Midbrain (tissue), 1 donor: ENCODE data around the gene CAMTA1.
"Not testable (repeated sequence)": the region's sequence is repeated elsewhere in the genome, so short reads cannot be mapped to it uniquely, and the experiment has no call there.

Experiments
- DNase-seq: peaks from one replicate; lab custom pipeline; 2025; lab: John Stamatoyannopoulos, UW

CAMTA1 gene

DNA sequence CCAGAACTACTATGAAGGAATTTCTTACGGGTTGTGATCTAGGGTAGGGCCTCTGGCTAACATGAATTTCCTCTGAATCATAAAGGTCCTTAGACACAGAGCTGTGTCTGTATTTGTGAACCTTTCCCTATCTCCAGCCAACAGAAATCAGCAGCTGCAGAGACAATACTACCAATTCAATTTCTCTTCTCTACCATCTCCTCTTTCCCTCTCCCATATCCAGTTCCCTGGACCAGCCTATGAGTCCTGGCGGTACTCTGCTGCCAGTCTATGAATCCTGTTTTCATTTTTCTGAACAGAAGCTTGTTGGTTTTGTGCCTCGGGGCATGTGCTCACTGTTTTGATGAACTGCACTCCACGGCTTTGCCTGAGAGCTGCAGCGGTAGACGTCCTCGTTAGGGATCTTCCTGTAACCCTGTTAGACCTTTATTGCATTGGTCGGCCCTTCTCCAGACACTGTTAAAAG, 527.9 kb downstream of the CAMTA1 start:
- no peak for DNase-seq

DNA sequence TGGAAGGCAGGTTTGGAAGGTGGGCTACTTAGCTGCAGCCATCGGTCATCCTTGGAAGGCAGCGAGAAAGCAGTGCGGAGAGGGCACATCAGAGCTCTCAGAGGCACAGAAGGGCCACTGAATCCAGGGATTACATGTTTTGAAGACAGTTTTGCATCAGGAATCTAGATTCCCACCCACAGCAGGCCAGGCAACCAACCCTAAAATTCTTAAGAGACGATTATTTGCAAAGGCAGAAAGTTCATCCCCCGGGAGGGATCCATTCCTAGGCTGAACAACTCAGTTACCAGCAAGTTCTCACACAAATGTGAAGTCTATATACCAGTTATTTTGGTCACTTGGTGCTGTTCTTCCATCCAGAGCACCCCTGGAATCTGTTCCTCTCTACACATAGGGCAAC, 528.6 kb downstream of the CAMTA1 start:
- no peak for DNase-seq

DNA sequence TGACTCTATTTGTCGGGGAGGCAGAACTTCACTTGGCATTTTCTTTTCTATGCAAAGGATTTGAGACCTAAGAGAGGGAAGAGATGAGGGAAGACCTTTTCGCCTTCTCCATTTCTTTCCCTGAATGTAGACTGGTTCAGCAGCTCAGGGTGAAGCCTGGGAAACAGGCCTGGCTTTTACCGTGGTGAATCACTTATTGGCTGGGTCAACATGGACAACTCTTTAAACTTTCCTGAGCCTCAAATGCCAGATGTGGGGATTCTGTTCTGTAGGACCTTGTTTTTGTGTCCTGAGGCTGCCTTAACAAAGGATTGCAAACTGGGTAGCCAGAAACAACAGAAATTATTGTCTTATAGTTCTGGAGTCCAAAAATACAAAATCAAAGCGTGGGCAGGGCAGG, 530.1 kb downstream of the CAMTA1 start:
- no peak for DNase-seq

DNA sequence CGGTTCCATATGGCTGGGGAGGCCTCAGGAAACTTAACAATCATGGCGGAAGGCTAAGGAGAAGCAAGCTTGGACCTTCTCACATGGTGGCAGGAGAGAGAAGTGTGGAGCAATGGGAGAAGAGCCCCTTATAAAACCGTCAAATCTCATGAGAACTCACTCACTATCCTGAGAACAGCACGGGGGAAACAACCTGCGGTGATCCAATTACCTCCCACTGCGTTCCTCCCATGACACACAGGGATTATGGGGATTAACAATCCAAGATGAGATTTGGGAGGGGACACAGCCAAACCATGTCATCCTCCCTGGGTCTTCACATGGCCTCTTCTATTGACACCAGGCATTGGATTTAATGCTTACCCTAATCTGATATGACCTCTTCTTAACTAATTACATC, 530.7 kb downstream of the CAMTA1 start:
- no peak for DNase-seq

DNA sequence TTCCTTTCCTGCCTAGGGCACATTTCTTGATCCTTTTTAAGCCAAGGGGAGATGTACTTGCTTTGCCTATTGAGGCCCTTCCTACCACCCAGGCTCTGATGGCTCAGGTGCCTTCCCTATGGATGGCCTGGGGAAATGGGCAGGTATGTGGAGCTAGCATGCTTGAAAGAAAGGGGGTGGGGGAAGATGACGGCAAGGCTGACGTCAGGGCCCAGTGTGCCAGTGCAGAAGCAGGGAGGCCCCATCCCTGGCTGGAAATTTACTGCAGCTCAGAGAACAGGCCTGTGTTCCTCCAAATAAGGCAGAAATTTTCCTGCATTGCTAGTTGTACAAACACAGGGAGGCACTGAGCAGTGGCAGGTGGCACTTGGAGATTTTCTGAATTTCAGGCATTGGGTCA, 532.6 kb downstream of the CAMTA1 start:
- no peak for DNase-seq

DNA sequence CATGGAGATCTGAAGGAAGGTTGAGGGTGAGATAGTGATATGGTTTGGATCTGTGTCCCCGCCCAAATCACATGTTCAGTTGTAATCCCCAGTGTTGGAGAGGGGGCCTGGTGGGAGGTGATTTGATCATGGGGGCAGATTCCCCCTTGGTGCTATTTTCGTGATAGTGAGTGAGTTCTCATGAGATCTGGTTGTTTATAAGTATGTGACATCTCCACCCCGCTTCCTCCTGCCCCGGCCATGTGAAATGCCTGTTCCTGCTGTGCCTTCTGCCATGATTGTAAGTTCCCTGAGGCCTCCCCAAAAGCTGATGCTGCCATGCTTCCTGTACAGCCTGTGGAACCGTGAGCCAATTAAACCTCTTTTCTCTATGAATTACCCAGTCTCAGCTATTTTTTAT, 533.9 kb downstream of the CAMTA1 start:
- no peak for DNase-seq

DNA sequence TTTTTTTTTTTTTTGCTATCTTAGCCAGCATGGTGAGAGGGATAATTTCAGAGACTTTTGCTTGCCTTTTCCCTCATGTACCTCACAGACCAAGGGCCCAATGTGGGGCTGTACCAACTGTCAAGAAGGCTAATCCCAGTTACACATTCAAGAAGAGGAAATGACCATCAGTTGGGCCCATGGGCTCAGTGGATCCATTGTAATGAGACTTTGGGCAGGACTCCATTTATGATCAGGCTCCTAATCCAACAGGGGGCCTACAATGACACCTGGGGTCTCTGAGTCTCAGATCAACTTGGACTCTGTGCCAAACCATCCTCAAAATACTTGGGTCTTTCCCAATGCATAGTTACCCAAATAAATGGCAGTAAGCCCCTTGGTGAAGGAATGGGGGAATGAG, 535.4 kb downstream of the CAMTA1 start:
- DNase-seq, result no peak

DNA sequence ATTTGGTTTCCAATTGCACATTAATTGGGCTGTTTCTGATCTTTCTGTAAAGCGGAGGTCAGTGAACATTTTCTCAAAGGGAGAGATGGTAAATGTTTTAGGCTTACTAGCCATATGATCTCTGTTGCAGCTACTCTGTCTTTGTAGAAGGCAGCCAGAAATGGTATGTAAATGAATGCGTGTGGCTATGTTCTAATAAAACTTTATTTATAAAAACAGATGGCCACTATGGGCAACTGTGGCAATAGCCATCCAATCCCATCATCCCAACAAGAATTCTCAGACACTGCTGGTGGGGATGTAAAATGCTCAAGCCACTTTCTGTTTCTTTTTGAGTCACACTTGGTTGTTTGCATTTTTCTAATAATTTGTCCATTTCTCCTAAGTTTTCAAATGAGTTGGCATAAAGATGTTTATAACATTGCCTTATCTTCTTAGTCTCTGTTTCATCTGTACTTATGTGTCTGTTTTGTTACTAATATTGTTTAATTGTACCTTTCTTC, 537.1 kb downstream of the CAMTA1 start:
- DNase-seq, result no peak

DNA sequence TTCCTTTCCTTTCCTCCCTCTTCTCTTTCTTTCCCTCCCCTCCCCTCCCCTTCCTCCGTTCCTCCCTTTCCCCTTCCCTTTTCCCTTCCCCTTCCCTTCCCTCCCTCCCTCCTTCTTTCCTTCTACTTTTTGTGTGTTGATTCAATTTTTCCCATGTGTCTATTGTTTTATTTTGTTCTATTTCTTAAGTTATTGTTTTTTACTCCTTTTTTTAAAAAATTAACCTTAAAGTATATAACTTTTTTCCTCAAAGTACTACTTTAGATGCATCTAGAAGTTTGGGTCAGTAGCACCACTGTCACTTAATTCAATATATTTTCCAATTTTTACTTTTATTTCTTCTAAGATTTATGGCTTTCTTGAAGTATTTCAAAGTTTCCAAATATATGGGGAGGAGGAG, 537.7 kb downstream of the CAMTA1 start:
- DNase-seq, result no peak

DNA sequence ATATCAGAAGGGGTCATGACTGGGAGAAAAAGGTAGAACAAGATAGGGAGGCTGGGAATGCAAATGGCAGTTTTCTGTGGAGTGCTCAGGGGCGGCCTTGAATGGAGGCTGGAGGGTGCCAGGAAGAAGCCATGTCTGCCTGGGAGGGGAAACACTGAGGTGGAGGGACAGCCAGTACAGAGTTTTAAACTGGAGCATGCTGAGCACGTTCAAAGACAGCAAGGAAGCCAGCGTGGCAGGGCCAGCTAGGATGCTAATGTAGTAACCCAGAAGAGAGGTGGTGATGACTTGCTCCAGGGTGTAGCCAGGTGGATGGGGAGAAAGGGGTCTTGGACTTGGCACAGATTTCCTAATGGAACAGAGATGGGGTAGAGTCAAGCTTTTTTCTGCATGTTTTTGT, 540.0 kb downstream of the CAMTA1 start:
- no peak for DNase-seq

DNA sequence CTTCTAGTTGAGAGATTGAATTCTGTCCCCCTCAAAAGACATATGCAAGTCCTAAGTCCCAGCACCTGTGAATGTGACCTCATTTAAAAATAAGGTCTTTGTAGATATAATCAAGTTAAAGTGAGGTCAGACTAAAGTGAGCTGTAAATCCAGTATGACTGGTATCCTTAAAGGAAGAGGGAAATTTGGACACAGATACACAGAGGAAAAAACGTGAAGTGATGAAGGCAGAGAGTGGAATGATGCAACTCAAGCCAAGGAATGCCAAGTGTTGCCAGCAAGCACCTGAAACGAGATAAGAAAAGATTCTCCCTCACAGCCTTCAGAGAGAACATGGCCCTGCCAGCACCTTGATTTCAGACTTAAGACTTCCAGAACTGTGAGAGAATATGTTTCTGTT, 541.1 kb downstream of the CAMTA1 start:
- DNase-seq, result no peak

DNA sequence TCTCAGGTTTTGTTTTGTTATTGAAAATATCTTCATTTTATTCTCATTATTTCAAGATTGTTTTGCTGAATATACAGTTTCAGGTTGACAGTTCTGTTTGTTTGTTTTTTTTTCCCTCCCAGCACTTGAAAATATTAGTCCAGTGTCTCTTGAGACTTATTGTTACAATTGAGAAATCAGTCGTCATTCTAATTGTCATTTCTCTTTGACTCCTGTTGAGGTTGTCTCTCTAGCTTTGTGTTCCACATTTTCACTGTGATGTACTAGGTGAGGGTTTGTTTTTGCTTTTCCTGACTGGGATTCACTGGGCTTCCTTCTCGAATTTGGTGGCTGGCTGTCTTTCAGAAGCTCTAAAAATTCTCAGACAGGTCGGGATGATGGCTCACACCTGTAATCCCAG, 542.6 kb downstream of the CAMTA1 start:
- no peak for DNase-seq

DNA sequence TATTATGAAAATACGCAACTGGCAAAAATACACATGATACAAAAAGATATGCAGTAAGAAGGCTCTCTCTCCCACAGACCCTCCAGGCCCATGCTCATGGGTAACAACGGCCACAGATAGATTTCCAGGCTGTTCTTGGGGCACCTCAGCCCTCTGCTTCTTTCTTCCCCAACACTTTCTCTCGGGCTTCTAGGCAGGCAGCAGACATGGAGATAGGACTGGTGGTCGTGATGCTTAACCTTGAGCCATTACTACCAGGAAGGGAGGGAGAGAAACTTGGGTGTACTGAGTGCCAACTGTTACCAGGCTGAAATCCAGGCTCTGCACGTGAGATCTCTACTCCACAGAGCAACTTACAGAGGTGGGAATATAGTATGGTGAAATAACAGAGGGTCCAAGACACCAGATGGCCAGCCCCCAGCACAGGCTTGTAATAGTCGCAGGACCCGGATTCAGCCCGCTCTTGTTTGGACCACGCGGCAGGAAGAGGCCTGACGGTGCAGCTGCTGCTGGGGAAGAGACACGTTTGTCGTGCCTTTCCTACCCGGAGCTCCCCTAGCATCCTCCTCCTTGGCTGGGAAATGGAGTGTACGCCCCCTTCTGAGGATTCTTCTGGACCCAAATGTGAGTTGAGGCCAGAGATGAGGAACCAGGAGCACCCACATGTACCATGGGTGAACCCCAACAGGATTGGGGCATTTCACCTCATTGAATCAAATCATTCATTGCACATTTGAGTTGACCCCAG, 544.8 kb downstream of the CAMTA1 start:
- no peak for DNase-seq

DNA sequence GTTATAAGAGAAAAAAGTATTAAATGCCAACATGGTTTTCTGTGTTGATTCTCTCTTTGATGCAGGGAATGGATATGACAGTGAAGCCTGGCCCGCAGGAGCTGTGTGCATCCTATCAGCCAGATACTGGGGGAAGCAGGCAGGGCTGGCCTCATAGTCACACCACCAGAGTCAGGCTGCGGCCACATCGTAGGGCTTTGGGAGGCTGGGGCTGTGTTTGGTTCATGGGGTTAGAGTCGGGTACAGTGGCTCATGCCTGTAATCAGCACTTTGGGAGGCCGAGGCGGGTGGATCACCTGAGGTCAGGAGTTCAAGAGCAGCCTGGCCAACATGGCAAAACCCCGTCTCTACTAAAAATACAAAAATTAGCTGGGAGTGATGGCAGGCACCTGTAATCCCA, 545.5 kb downstream of the CAMTA1 start:
- not testable (repeated sequence) for DNase-seq

DNA sequence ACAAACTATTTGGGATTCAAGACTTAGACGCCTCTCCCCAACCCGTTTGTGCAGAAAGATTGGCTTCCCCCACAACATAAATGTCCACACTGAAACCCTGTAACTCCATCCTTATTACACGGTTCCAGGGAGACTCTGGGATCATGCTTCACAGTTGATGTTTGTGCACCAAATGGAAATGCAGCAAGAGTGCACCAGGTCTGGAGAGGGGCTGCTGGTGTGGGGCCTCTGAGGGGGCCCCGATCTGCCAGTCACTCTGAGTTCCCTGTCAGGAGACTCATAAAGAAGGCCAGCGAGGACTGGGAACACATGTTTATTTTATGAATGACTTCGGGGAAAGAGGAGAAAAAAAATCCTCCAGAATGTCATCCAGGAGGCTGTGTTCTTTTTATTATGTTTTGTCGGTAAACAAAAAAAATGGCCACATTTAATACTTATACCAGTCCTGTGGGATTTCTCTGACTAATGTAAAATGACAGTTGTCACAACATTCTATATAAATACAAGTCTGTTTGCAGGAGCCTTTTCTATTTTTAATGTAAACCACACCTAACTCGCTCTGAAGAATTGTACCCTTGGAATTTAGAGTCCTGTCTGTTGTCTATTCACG, 546.8 kb downstream of the CAMTA1 start:
- DNase-seq, result no peak

DNA sequence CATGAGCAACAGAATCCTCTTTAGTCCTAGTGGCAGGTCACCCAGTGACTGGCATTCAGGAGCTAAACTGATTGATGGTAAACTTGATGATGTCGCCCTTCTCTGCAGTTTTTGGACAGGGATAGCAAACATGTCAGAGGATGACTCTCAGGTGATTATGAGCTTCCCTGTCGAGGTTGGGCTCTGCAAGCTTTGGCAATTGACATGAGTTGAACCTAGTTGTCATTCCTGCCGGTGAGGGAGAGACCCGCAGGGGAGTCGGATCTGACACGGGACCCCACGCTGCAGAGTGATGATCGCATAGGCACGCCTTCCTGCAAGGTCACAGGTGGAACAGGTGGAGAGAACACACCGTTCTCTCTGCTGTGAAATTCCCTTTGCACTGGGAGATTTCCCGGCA, 547.8 kb downstream of the CAMTA1 start:
- no peak for DNase-seq

DNA sequence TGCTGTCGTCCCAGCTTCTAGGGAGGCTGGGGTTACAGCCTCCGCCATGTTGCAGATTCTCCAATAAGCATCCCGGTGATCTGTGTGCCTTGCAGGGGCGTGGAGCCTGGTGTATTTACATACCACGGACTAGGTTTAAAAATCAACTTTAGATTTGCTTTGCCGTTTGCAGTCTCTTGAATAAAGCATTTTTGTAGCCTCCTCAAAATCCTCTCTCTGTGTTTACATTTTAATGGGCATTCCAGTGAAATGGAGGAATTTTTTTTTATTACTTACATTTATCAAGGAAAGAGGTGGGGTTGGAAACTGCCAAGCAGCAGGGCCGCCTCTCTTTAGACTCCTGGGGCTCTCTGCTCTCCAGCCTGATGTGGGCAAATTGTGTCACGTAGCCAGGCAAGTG, 548.4 kb downstream of the CAMTA1 start:
- no peak for DNase-seq

DNA sequence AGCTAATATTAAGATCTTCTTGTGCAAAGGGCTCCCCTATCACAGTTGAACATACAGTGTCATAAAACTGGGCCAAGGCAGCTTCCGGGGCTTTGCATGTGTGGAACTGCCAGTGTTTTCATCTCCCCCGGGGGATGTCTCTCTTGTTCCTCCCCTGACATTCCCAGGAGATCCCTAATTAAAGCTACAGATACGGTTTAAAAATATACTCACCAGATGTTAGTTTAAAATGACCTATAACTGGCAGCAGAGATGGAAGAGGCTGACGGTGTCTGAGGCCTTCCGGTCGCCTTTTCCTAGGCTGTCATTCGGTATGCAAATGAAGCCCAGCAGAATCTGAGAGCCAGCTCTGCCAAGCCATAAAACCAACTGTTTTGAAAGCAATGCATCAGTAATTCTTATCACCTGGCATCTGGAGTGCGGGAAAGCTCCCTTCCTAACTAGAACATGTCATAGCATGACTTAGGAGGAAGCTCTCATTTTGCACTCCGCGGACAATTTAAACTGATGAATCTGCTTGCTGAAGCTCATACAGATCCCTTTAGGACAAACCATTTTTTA, 549.3 kb downstream of the CAMTA1 start:
- DNase-seq, result no peak

DNA sequence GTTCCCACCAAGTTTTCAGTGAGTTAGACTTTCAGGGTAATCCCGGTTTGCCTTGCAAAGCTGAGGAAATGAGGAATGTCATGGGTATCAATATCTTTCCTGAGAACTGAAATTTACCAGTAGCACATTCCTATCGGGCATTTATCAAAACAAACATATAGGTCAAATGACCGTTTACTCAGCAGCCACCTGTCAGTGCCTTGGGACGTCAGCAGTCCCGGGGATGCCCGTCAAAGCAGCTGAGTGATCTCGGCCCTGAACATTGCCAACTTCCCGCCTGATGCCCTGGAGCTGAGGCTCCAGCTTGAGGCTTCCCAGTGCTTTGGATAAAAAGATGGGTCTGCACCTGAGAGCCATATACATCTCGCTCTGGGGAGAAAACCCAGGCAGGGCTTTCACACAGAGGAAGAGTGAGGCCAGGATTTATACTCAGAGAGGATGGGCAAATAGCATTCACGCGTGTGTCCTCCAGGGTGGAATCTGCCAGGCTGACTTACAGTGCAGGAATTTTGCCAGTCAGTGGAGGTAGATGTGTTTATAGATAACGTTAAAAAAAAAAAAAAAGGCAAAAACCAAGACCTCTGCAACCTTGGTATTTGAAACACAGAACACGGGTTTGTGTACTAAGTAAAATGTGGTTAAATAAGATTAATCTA, 550.1 kb downstream of the CAMTA1 start:
- no peak for DNase-seq

DNA sequence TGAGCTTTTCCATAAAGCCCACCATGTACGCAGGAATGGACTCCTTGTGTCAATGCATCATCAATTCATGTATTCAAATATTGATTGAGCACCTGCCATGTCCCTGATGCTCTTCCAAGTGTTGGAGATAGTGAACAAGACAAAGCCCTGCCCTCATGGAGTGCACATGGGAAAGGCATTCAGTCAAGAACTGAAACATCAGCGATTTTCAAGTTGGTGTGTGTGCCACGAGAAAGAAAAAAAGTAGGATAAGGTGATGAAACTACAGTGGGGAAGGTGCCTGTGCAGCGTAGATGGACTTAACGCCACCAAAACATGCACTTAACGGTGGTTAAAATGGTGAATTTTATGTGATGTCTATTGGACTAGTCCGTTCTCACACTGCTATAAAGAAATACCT, 553.2 kb downstream of the CAMTA1 start:
- DNase-seq, result no peak

DNA sequence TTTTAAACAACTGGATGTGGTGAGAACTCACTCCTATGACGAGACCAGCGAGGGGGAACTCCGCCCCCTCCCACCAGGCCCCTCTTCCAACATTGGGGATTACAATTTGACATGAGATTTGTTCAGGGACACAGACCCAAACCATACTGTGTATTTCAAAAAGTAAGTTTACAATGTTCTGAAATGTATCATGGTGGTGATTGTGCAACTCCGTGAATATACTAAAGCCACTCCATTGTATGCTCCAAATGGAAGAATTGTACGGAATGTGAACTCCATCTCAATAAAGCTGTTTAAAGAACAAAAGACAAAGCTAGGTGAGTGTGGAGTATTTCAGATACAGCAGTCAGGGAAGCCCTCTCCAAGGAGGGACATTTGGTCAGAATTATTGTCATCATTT, 553.8 kb downstream of the CAMTA1 start:
- no peak for DNase-seq

DNA sequence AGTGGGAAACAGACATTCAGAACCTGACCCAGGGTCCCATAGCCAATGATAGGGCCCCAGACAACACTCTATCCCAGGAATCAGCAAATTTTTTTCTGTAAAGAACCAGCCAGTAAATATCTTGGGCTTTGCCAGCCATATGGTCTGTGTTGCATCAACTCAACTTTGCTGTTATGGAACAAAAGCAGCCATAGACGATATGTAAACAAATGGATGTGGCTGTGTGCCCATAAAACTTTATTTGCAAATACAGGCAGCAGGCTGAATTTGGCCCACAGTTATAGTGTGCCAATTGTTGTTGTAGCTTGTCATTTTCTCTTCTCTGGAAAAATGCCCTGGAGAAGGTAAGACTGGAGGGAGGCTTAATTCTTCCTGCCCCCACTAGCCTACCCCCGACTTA, 554.7 kb downstream of the CAMTA1 start:
- DNase-seq, result no peak
